ENCODE data around the gene MIPOL1. TPM values are rescaled to one million over a fixed set of nuclear protein-coding genes. Genes with fewer than 3 reads are reported as not detected.
A peak's percentile ranks its signal among the peaks of the same experiment; 100 is the strongest.

The MIPOL1 gene
- total and polyA plus RNA-seq, 2 of the 13 experiments (the other 11 are each of a cell fraction or from before 2014, with no cell fraction given): 8.6 to 34.2 TPM

DNA sequence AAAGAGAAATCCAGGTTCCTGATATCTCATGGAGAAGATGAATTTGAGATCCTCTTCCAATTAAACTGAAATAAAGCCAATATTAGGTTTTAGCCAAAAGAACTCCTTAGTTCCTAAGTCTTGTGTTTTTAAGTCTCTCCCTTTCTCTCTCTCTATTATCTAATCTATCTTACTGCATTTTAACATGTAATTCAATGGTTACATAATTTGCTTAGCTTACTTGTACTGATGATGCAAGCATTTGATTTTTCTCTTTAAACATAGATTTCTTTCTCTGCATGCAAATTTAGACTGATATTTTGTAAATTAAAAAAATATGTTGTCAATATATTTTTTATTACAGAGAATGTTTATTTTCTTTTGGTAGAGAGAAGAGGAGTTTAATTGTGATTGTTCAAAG, 78.2 kb downstream of the MIPOL1 start:
- H3K79me2 ChIP-seq (ENCODE audit: insufficient read depth, low read length): no peaks in the 10 kb centered on the region
- no peak overlapping the region for H3K4me2 ChIP-seq (ENCODE audit: low read depth, low read length)
- H3K9ac ChIP-seq (ENCODE audit: insufficient read depth, low read depth, low read length): no peak overlapping the region
- no peaks in the 10 kb centered on the region for H3K36me3 ChIP-seq (replicated peaks in 1 of 2; ENCODE audit: control insufficient read depth in 1 of 2, insufficient read depth in 2 of 2, low read length in 2 of 2)
- peaks cover 18% of the 10 kb centered on the region for H3K4me1 ChIP-seq (ENCODE audit: insufficient read depth, low read length)
- no peak overlapping the region for H3K27ac ChIP-seq (ENCODE audit: extremely low read length, insufficient read depth, low read length)
- no TSS peak for BruUV-seq (replicated peaks)
- intact Hi-C loops (cut with micrococcal nuclease; ENCODE audit: unreplicated experiment) (no loop called here), in situ Hi-C loops (cut with HindIII; ENCODE audit: extremely low pct_ligation_motif_present, low pct_unique_long_range_greater_than_20kb) (no loop called here)
- ChIA-PET POLR2A (no interaction called here), CTCF (ENCODE audit: low intra/inter-chr PET ratio, low total read pairs) (no interaction called here)
- H2AFZ ChIP-seq (ENCODE audit: low read length): no peak overlapping the region
- DNase-seq (ENCODE audit: low spot score): no peak
- FAIRE-seq: no peak
- no peaks in the 10 kb centered on the region for H3K27me3 ChIP-seq (ENCODE audit: control insufficient read depth in 1 of 2, insufficient read depth in 2 of 2, low read length in 2 of 2)
- H3K4me3 ChIP-seq (replicated peaks in 1 of 3; ENCODE audit: insufficient read depth in 1 of 3, low read depth in 2 of 3, low read length in 3 of 3): no peak overlapping the region
- no peak for ATAC-seq
- H3K9me3 ChIP-seq (ENCODE audit: low read length): no peaks in the 10 kb centered on the region
- H4K20me1 ChIP-seq (ENCODE audit: insufficient read depth, low read length): no peaks in the 10 kb centered on the region
- TF ChIP-seq ZBTB38 (CRISPR knock-in tag; IDR thresholded peaks at IDR 0.05) (no peak), GTF3A (CRISPR knock-in tag; conservative IDR thresholded peaks at IDR 0.05) (no peak), ZNF333 (CRISPR knock-in tag; IDR thresholded peaks at IDR 0.05; ENCODE audit: borderline replicate concordance) (no peak), JARID2 (CRISPR knock-in tag; IDR thresholded peaks at IDR 0.05; ENCODE audit: insufficient replicate concordance) (no peak), YEATS2 (CRISPR knock-in tag; IDR thresholded peaks at IDR 0.05; ENCODE audit: borderline replicate concordance) (no peak), ZBTB3 (CRISPR knock-in tag; IDR thresholded peaks at IDR 0.05; ENCODE audit: borderline replicate concordance, low read depth) (no peak), KAT8 (CRISPR knock-in tag; IDR thresholded peaks at IDR 0.05) (no peak), RNF2 (conservative IDR thresholded peaks at IDR 0.05; ENCODE audit: low read depth) (no peak), PAF1 (CRISPR knock-in tag; IDR thresholded peaks at IDR 0.05) (no peak), NONO (IDR thresholded peaks at IDR 0.05) (no peak), NONO (CRISPR knock-in tag; conservative IDR thresholded peaks at IDR 0.05) (no peak), ZNF781 (CRISPR knock-in tag; IDR thresholded peaks at IDR 0.05; ENCODE audit: borderline replicate concordance, not compliant biosample characterization) (no peak), CEBPG (CRISPR knock-in tag; IDR thresholded peaks at IDR 0.05) (0 out of 2 replicates have a peak, but pooled peaks have one; percentile 11)
- TF ChIP-seq, protein P1, sequence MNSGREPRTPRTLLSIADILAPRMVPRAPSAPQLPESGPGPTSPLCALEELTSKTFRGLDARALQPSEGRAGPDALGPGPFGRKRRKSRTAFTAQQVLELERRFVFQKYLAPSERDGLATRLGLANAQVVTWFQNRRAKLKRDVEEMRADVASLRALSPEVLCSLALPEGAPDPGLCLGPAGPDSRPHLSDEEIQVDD (CRISPR knock-in tag; IDR thresholded peaks at IDR 0.05; ENCODE audit: borderline replicate concordance): no peak
- TF ChIP-seq, protein P2, sequence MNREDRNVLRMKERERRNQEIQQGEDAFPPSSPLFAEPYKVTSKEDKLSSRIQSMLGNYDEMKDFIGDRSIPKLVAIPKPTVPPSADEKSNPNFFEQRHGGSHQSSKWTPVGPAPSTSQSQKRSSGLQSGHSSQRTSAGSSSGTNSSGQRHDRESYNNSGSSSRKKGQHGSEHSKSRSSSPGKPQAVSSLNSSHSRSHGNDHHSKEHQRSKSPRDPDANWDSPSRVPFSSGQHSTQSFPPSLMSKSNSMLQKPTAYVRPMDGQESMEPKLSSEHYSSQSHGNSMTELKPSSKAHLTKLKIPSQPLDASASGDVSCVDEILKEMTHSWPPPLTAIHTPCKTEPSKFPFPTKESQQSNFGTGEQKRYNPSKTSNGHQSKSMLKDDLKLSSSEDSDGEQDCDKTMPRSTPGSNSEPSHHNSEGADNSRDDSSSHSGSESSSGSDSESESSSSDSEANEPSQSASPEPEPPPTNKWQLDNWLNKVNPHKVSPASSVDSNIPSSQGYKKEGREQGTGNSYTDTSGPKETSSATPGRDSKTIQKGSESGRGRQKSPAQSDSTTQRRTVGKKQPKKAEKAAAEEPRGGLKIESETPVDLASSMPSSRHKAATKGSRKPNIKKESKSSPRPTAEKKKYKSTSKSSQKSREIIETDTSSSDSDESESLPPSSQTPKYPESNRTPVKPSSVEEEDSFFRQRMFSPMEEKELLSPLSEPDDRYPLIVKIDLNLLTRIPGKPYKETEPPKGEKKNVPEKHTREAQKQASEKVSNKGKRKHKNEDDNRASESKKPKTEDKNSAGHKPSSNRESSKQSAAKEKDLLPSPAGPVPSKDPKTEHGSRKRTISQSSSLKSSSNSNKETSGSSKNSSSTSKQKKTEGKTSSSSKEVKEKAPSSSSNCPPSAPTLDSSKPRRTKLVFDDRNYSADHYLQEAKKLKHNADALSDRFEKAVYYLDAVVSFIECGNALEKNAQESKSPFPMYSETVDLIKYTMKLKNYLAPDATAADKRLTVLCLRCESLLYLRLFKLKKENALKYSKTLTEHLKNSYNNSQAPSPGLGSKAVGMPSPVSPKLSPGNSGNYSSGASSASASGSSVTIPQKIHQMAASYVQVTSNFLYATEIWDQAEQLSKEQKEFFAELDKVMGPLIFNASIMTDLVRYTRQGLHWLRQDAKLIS (CRISPR knock-in tag; IDR thresholded peaks at IDR 0.05): no peak
- TF ChIP-seq, protein P3, sequence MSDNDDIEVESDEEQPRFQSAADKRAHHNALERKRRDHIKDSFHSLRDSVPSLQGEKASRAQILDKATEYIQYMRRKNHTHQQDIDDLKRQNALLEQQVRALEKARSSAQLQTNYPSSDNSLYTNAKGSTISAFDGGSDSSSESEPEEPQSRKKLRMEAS (IDR thresholded peaks at IDR 0.05): no peak
- TF ChIP-seq, protein P4, sequence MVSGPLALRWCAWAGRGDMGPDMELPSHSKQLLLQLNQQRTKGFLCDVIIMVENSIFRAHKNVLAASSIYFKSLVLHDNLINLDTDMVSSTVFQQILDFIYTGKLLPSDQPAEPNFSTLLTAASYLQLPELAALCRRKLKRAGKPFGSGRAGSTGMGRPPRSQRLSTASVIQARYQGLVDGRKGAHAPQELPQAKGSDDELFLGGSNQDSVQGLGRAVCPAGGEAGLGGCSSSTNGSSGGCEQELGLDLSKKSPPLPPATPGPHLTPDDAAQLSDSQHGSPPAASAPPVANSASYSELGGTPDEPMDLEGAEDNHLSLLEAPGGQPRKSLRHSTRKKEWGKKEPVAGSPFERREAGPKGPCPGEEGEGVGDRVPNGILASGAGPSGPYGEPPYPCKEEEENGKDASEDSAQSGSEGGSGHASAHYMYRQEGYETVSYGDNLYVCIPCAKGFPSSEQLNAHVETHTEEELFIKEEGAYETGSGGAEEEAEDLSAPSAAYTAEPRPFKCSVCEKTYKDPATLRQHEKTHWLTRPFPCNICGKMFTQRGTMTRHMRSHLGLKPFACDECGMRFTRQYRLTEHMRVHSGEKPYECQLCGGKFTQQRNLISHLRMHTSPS (CRISPR knock-in tag; IDR thresholded peaks at IDR 0.05; ENCODE audit: low read depth): no peak
- TF ChIP-seq, protein P5, sequence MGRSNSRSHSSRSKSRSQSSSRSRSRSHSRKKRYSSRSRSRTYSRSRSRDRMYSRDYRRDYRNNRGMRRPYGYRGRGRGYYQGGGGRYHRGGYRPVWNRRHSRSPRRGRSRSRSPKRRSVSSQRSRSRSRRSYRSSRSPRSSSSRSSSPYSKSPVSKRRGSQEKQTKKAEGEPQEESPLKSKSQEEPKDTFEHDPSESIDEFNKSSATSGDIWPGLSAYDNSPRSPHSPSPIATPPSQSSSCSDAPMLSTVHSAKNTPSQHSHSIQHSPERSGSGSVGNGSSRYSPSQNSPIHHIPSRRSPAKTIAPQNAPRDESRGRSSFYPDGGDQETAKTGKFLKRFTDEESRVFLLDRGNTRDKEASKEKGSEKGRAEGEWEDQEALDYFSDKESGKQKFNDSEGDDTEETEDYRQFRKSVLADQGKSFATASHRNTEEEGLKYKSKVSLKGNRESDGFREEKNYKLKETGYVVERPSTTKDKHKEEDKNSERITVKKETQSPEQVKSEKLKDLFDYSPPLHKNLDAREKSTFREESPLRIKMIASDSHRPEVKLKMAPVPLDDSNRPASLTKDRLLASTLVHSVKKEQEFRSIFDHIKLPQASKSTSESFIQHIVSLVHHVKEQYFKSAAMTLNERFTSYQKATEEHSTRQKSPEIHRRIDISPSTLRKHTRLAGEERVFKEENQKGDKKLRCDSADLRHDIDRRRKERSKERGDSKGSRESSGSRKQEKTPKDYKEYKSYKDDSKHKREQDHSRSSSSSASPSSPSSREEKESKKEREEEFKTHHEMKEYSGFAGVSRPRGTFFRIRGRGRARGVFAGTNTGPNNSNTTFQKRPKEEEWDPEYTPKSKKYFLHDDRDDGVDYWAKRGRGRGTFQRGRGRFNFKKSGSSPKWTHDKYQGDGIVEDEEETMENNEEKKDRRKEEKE (IDR thresholded peaks at IDR 0.05): 0 out of 2 replicates have a peak, but pooled peaks have one; percentile 16
